ENCODE measurements around the gene HPGDS. TPM values are rescaled to one million over a fixed set of nuclear protein-coding genes. Genes with fewer than 3 reads are reported as not detected.

Gene HPGDS
- not detected in 5 replicates for total RNA-seq (2022; extraction: Qiagen RNA extraction; ENCODE audit: low read depth)

DNA sequence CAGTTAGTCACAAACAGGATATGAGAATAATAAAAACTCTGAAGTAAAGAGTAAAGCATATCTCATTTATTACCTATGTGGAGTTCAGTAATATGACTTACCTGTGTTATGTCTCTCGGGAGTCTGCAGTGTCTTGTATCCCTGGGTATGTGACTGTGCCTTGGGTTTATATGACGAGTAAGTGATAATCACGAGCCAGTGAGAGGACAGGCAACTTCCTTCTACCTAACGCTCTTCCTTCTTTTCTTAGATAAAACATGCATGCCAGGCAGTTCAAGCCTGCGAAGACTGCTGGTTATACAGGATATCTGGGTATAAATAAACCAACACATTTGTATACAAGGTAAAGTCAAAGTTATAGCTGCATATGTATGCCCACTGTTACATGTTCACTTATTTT lies at the start of gene HPGDS:
Gene HPGDS, minus strand, starts transcription at position 143 of the 400 bp plus-strand sequence. CDS start 8,207 bp downstream, outside the sequence.

Other genes with a start within 250 kb of the HPGDS start
- gene SMARCAD1, start 135.0 kb downstream of the HPGDS start, total RNA-seq (2022; extraction: Qiagen RNA extraction; ENCODE audit: low read depth): 6.5 to 13.7 TPM (median 12.5 TPM) in 5 replicates
- 20.9 to 46.4 TPM (median 41.8 TPM) in 5 replicates for gene PDLIM5, start 109.1 kb upstream of the HPGDS start, total RNA-seq (2022; extraction: Qiagen RNA extraction; ENCODE audit: low read depth)

All from A549 treated with ZK216348 at 1 μM for 4 hours (cell line).